Measurements from ENCODE around the gene PDXK.
"Not testable (repeated sequence)": the region's sequence is repeated elsewhere in the genome, so short reads cannot be mapped to it uniquely, and the experiment has no call there.

Gene PDXK

GRCh38 chr21:43697758-43698643 lies 20.9 kb upstream of the PDXK start:
- no peak for DNase-seq (ENCODE audit: low read depth)

- DNase-seq (ENCODE audit: low read depth): not testable (repeated sequence)
Measured at GRCh38 chr21:43699492-43699777, 19.5 kb upstream of the PDXK start.

GRCh38 chr21:43699933-43700599 lies 18.9 kb upstream of the PDXK start:
- DNase-seq (ENCODE audit: low read depth): no peak

- no peak for DNase-seq (ENCODE audit: low read depth)
Measured at GRCh38 chr21:43701936-43702784, 16.8 kb upstream of the PDXK start.

- no peak for DNase-seq (ENCODE audit: low read depth)
Measured at GRCh38 chr21:43702785-43703034, 16.2 kb upstream of the PDXK start.

GRCh38 chr21:43703035-43703880 lies 15.7 kb upstream of the PDXK start:
- peak; percentile 22 for DNase-seq (ENCODE audit: low read depth)

GRCh38 chr21:43707462-43707861 lies 11.5 kb upstream of the PDXK start:
- DNase-seq (ENCODE audit: low read depth): no peak

GRCh38 chr21:43708745-43709381 lies 10.1 kb upstream of the PDXK start:
- DNase-seq (ENCODE audit: low read depth): no peak

GRCh38 chr21:43712268-43712942 lies 6.5 kb upstream of the PDXK start:
- no peak for DNase-seq (ENCODE audit: low read depth)

- not testable (repeated sequence) for DNase-seq (ENCODE audit: low read depth)
Measured at GRCh38 chr21:43713123-43713522, 5.8 kb upstream of the PDXK start.

- no peak for DNase-seq (ENCODE audit: low read depth)
Measured at GRCh38 chr21:43716376-43717165, 2.4 kb upstream of the PDXK start.

GRCh38 chr21:43717166-43717853 lies 1.6 kb upstream of the PDXK start:
- DNase-seq (ENCODE audit: low read depth): no peak

GRCh38 chr21:43717967-43718871 lies 710 bp upstream of the PDXK start:
- DNase-seq (ENCODE audit: low read depth): no peak

- DNase-seq (ENCODE audit: low read depth): no peak
Measured at GRCh38 chr21:43719748-43720538, 1.0 kb downstream of the PDXK start.

GRCh38 chr21:43720539-43721166 lies 1.7 kb downstream of the PDXK start:
- no peak for DNase-seq (ENCODE audit: low read depth)

GRCh38 chr21:43721206-43721605 lies 2.3 kb downstream of the PDXK start:
- DNase-seq (ENCODE audit: low read depth): no peak

- DNase-seq (ENCODE audit: low read depth): no peak
Measured at GRCh38 chr21:43721939-43722338, 3.0 kb downstream of the PDXK start.

Measured in non-pigmented ciliary epithelial cell (primary cell).